Skeletal muscle satellite cell (primary cell): ENCODE measurements around the gene KCNAB1.

ENCODE experiments used
- H3K27me3 ChIP-seq: 2 replicates; pipeline ENCODE4 v1.7.0; 2013; ENCODE audit warnings: low read length; ENCODE audit not compliant: control insufficient read depth, insufficient read depth
- H3K36me3 ChIP-seq: 2 replicates; pipeline ENCODE4 v1.7.0; 2013; ENCODE audit warnings: mild to moderate bottlenecking, control low read depth, low read length; ENCODE audit not compliant: insufficient read depth
- H3K4me1 ChIP-seq: 2 replicates; pipeline ENCODE4 v1.7.0; 2013; ENCODE audit warnings: low read length; ENCODE audit not compliant: control insufficient read depth, insufficient read depth
- H3K4me2 ChIP-seq: 2 replicates; pipeline ENCODE4 v1.7.0; 2013; ENCODE audit warnings: mild to moderate bottlenecking, low read length
- H3K4me3 ChIP-seq: 2 replicates; pipeline ENCODE4 v1.7.0; 2013; ENCODE audit warnings: low read length
- H3K9ac ChIP-seq: 2 replicates; pipeline ENCODE4 v1.7.0; 2013; ENCODE audit warnings: mild to moderate bottlenecking, low read depth, low read length, moderate library complexity
- H3K9me3 ChIP-seq: replicated peaks from 2 replicates; pipeline ENCODE4 v1.7.0; 2013; ENCODE audit warnings: mild to moderate bottlenecking, control low read depth, low read length

Gene KCNAB1

GRCh38 chr3:156341332-156341731, 221.0 kb downstream of the KCNAB1 start:
- Histone ChIP-seq H3K4me1 (no peaks in the 10 kb centered on the region), H3K9me3 (no peaks in the 10 kb centered on the region), H3K4me2 (no peak overlapping the region), H3K4me3 (no peak overlapping the region), H3K9ac (no peak overlapping the region), H3K27me3 (no peaks in the 10 kb centered on the region), H3K36me3 (no peaks in the 10 kb centered on the region)

GRCh38 chr3:156341831-156342416, 221.5 kb downstream of the KCNAB1 start:
- Histone ChIP-seq H3K4me1 (no peaks in the 10 kb centered on the region), H3K4me2 (no peak overlapping the region), H3K4me3 (no peak overlapping the region), H3K36me3 (no peaks in the 10 kb centered on the region), H3K9ac (no peak overlapping the region), H3K27me3 (no peaks in the 10 kb centered on the region), H3K9me3 (no peaks in the 10 kb centered on the region)

DNA sequence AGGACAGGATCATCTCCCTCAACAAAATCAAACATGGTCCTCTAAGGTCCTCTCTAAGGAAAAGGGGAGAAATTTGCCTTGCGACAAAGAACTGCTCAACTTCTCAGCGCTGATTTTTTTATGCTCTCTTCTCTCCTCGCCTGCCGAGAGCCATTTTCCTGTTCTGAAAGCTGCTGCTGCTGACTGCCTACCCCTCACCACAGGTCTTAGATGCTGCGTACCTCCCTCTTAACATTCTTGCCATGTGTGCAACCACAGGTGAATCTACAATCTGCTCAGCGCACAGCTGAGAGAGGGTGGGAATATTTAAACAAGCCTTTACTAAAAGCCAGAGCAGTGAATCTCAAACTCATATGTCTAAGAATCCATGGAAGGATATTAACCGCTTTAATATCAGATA, 223.8 kb downstream of the KCNAB1 start:
- Histone ChIP-seq H3K27me3 (no peaks in the 10 kb centered on the region), H3K4me1 (no peaks in the 10 kb centered on the region), H3K9ac (no peak overlapping the region), H3K9me3 (no peaks in the 10 kb centered on the region), H3K36me3 (no peaks in the 10 kb centered on the region), H3K4me3 (no peak overlapping the region), H3K4me2 (no peak overlapping the region)

DNA sequence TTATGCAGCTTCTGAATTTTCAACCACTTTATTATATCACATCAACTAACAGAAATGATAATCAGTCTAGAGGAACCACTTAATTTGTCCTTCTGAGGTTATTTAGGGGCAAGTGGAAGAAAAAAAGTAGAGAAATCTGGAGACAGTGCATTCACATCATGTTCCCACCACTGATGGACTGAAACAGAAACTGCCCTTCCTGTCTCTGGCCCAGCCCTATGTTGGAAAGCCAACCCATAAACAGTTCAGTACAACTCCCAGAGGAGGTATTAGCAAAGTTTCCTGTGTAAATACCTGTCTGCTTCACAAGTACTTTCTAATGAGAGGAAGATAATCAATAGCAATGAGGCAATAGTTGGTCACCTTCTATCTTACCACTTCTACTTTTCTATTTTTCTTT, 228.7 kb downstream of the KCNAB1 start:
- no peaks in the 10 kb centered on the region for H3K36me3 ChIP-seq
- no peak overlapping the region for H3K9ac ChIP-seq
- no peak overlapping the region for H3K4me2 ChIP-seq
- H3K4me3 ChIP-seq, result no peak overlapping the region
- H3K4me1 ChIP-seq, result no peaks in the 10 kb centered on the region
- H3K9me3 ChIP-seq, result no peaks in the 10 kb centered on the region
- H3K27me3 ChIP-seq, result no peaks in the 10 kb centered on the region

- Histone ChIP-seq H3K27me3 (no peaks in the 10 kb centered on the region), H3K4me2 (no peak overlapping the region), H3K4me1 (no peaks in the 10 kb centered on the region), H3K9ac (no peak overlapping the region), H3K9me3 (no peaks in the 10 kb centered on the region), H3K4me3 (no peak overlapping the region), H3K36me3 (no peaks in the 10 kb centered on the region)
These were observed 229.6 kb downstream of the KCNAB1 start for GRCh38 chr3:156349978-156350377.

- no peaks in the 10 kb centered on the region for H3K9me3 ChIP-seq
- no peak overlapping the region for H3K4me2 ChIP-seq
- no peaks in the 10 kb centered on the region for H3K4me1 ChIP-seq
- H3K27me3 ChIP-seq, result no peaks in the 10 kb centered on the region
- H3K4me3 ChIP-seq, result no peak overlapping the region
- H3K9ac ChIP-seq, result no peak overlapping the region
- H3K36me3 ChIP-seq, result no peaks in the 10 kb centered on the region
These were observed 230.4 kb downstream of the KCNAB1 start for GRCh38 chr3:156350781-156351180.

DNA sequence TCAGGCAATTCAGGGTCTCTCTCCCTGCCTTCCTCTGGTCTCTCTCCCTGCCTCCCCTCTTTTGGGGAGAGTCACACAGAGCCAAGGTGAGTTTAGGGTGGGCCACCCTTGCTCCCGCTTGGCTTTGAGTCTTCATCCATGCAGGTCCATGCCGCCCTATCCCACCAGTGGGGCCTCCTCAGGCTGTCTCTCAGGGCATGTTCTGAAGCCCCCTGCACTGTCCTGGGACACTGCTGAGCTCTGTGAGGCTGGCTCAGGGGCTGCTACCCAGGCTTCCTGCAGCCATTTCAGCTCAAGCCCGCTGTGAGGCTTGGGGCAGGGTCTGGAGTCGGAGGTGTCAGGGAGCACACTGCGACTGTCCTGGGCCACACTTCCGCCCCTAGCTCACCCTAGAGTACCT, 231.4 kb downstream of the KCNAB1 start:
- Histone ChIP-seq H3K4me1 (no peaks in the 10 kb centered on the region), H3K9me3 (no peaks in the 10 kb centered on the region), H3K4me2 (no peak overlapping the region), H3K27me3 (no peaks in the 10 kb centered on the region), H3K36me3 (no peaks in the 10 kb centered on the region), H3K9ac (no peak overlapping the region), H3K4me3 (no peak overlapping the region)

DNA sequence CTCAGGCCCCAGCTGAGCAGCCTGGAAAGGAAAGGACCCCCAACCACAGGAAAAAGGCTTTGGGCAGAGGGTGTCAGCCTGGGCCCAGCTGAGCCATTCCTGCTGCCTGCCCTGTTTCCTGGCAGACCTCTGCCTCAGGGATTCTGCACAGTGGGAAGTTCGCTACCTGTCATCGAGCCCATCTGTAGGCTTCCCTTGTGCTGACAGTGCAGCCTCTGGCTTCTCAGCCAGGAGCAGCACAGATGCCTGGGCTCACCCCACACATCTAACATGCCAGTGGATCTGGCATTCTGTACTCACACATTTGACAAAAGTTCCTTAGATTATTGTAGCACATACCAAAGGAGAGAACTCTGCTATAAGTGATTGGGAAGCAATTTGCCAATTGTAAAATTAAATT, 232.3 kb downstream of the KCNAB1 start:
- Histone ChIP-seq H3K4me3 (no peak overlapping the region), H3K4me1 (no peaks in the 10 kb centered on the region), H3K27me3 (no peaks in the 10 kb centered on the region), H3K9ac (no peak overlapping the region), H3K9me3 (no peaks in the 10 kb centered on the region), H3K36me3 (no peaks in the 10 kb centered on the region), H3K4me2 (no peak overlapping the region)

- Histone ChIP-seq H3K4me1 (no peaks in the 10 kb centered on the region), H3K4me2 (no peak overlapping the region), H3K9ac (no peak overlapping the region), H3K36me3 (no peaks in the 10 kb centered on the region), H3K9me3 (no peaks in the 10 kb centered on the region), H3K27me3 (no peaks in the 10 kb centered on the region), H3K4me3 (no peak overlapping the region)
These were observed 233.2 kb downstream of the KCNAB1 start for GRCh38 chr3:156353563-156353962.

GRCh38 chr3:156356537-156357363, 236.4 kb downstream of the KCNAB1 start:
- Histone ChIP-seq H3K4me2 (no peak overlapping the region), H3K4me1 (no peaks in the 10 kb centered on the region), H3K9ac (no peak overlapping the region), H3K9me3 (no peaks in the 10 kb centered on the region), H3K27me3 (no peaks in the 10 kb centered on the region), H3K36me3 (no peaks in the 10 kb centered on the region), H3K4me3 (no peak overlapping the region)

DNA sequence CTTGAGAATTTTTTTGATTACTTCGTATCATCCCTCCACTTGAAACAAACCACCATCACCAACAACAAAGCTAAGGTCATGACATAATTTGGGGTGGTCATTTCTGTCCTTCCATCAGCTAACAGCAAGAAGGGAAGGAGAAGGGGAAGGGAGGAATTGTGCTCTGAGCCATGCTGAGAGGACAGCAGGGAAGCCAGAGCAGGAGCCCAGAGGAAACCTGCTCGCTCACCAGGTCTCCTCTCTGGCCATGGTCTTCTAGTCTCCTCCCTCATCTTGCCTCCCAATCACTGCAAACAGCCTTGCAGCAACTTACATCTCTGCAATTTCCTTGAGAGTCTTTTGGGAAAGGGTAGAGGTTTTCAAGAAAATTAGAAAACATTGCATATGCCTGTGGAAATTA, 237.9 kb downstream of the KCNAB1 start:
- Histone ChIP-seq H3K36me3 (no peaks in the 10 kb centered on the region), H3K9me3 (no peaks in the 10 kb centered on the region), H3K4me3 (no peak overlapping the region), H3K9ac (no peak overlapping the region), H3K27me3 (no peaks in the 10 kb centered on the region), H3K4me2 (no peak overlapping the region), H3K4me1 (no peaks in the 10 kb centered on the region)

DNA sequence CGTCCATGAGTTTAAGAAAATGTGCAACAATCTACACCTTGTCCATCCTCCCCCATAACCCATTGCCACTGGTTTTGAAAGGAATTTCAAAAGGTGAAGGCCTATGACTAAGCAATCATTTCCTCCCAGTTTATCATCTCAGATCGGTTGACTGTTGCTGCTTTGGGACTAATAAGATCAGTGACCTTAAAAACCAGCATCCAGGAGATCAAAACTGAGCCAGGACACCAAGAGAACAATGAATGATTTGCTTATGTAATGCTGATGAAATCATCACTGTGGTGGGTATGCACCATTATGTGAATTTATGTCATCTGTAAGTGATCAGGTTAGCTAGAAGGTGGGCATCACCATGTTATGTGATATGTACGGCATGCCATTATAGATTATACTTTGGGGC, 239.0 kb downstream of the KCNAB1 start:
- Histone ChIP-seq H3K36me3 (no peaks in the 10 kb centered on the region), H3K4me3 (no peak overlapping the region), H3K4me2 (no peak overlapping the region), H3K9me3 (no peaks in the 10 kb centered on the region), H3K4me1 (no peaks in the 10 kb centered on the region), H3K27me3 (no peaks in the 10 kb centered on the region), H3K9ac (no peak overlapping the region)
